GM10248 (cell line): Measurements from ENCODE around the gene PSAT1.
"Not testable (repeated sequence)": the region's sequence is repeated elsewhere in the genome, so short reads cannot be mapped to it uniquely, and the experiment has no call there.

Experiments
- CTCF ChIA-PET: fragments of 300-600 bp; sonication (Branson Sonifier 250); formaldehyde crosslinking; extraction: SDS; loops from one replicate; lab custom pipeline; 2021; ENCODE audit warnings: antibody characterized with exemption; lab: Yijun Ruan, JAX
- POLR2A ChIA-PET: fragments of 350-650 bp; sonication (Branson Sonifier 250); formaldehyde crosslinking; extraction: SDS; loops from one replicate; lab custom pipeline; 2020; ENCODE audit warnings: antibody characterized with exemption; lab: Yijun Ruan, JAX
- DNase-seq: peaks from one replicate; pipeline ENCODE4 v3.0.0; 2012; ENCODE audit errors: extremely low spot score
- TF ChIP-seq, protein P1 (sequence below): IDR thresholded peaks from 2 replicates; pipeline ENCODE4 v1.5.1; 2012; ENCODE audit warnings: mild to moderate bottlenecking, low read depth; ENCODE audit errors: extremely low read depth, missing control alignments, control extremely low read depth

The PSAT1 gene

GRCh38 chr9:78280982-78281668 lies 15.8 kb upstream of the PSAT1 start:
- POLR2A ChIA-PET: no interaction called here
- no peak for DNase-seq
- TF ChIP-seq, protein P1, sequence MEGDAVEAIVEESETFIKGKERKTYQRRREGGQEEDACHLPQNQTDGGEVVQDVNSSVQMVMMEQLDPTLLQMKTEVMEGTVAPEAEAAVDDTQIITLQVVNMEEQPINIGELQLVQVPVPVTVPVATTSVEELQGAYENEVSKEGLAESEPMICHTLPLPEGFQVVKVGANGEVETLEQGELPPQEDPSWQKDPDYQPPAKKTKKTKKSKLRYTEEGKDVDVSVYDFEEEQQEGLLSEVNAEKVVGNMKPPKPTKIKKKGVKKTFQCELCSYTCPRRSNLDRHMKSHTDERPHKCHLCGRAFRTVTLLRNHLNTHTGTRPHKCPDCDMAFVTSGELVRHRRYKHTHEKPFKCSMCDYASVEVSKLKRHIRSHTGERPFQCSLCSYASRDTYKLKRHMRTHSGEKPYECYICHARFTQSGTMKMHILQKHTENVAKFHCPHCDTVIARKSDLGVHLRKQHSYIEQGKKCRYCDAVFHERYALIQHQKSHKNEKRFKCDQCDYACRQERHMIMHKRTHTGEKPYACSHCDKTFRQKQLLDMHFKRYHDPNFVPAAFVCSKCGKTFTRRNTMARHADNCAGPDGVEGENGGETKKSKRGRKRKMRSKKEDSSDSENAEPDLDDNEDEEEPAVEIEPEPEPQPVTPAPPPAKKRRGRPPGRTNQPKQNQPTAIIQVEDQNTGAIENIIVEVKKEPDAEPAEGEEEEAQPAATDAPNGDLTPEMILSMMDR: no peak

DNA sequence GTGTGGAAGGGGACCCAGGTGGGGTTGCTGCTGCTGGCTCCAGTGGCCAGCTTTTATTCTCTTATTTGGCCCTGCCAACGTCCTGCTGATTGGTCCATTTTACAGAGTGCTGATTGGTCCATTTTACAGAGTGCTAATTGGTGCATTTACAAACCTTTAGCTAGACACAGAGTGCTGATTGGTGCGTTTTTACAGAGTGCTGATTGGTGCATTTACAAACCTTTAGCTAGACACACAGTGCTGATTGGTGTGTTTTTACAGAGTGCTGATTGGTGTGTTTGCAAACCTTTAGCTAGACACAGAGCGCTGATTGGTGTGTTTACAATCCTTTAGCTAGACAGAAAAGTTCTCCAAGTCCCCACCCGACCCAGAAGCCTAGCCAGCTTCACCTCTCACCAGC lies 12.7 kb upstream of the PSAT1 start:
- DNase-seq, POLR2A ChIA-PET: not testable (repeated sequence)
- CTCF ChIA-PET: interaction anchor here (0.8 to 1.2 kb wide), 2 partner anchors 13 to 28 kb away, joined by 3 read pairs; no protein-coding TSS in a partner anchor

More at GRCh38 chr9:78280982-78281668, 15.8 kb upstream of the PSAT1 start:
- CTCF ChIA-PET: interaction anchor here (1.8 kb wide), 1 partner anchor 9 kb away, joined by 4 read pairs; no protein-coding TSS in a partner anchor

GRCh38 chr9:78286125-78286524 lies 10.8 kb upstream of the PSAT1 start:
- POLR2A ChIA-PET: no interaction called here
- CTCF ChIA-PET: no interaction called here
- TF ChIP-seq, protein P1: no peak

GRCh38 chr9:78286946-78287388 lies 10.0 kb upstream of the PSAT1 start:
- POLR2A ChIA-PET: no interaction called here
- TF ChIP-seq, protein P1: no peak
- CTCF ChIA-PET: no interaction called here
- DNase-seq: no peak

More at GRCh38 chr9:78286125-78286524, 10.8 kb upstream of the PSAT1 start:
- no peak for DNase-seq

GRCh38 chr9:78288214-78288892 lies 8.6 kb upstream of the PSAT1 start:
- no peak for DNase-seq
- CTCF ChIA-PET: interaction anchor here (0.9 to 1.3 kb wide), 2 partner anchors 10 to 12 kb away, joined by 3 read pairs; no protein-coding TSS in a partner anchor
- POLR2A ChIA-PET: no interaction called here
- TF ChIP-seq, protein P1: no peak

- DNase-seq: no peak
- CTCF ChIA-PET: interaction anchor here (1.5 kb wide), 1 partner anchor 8 kb away, joined by 4 read pairs; no protein-coding TSS in a partner anchor
- TF ChIP-seq, protein P1: no peak
- POLR2A ChIA-PET: no interaction called here
Observed at GRCh38 chr9:78289474-78289873, 7.5 kb upstream of the PSAT1 start.
